Hematopoietic multipotent progenitor cell (in vitro differentiated cells): Measurements from ENCODE around the gene ANTXR1. TPM values are rescaled to one million over a fixed set of nuclear protein-coding genes. Genes with fewer than 3 reads are reported as not detected.
A peak's percentile ranks its signal among the peaks of the same experiment; 100 is the strongest.

Experiments used
- DNase-seq, 3 donors: peaks; one replicate each; pipeline ENCODE4 v3.0.0-alpha.2; 2011 to 2015; ENCODE audit warnings: low read depth in 2 of 3, low spot score in 2 of 3
- total RNA-seq: library from RNA; depleted of rRNA; stranded (reverse); fragments of >200 nt; gene quantifications from one replicate; pipeline ENCODE4 v1.2.3, GENCODE V29; 2012

ANTXR1 gene
- total RNA-seq, 1 donor, result under 0.01 TPM

GRCh38 chr2:69175790-69176715, 163.1 kb downstream of the ANTXR1 start:
- no peak for DNase-seq

- DNase-seq, result peak in 2 of 3 donors; percentile 30 to 71
Measured at GRCh38 chr2:69177063-69177771, 164.2 kb downstream of the ANTXR1 start.

- DNase-seq, result peak in 2 of 3 donors; percentile 48 to 57
Measured at GRCh38 chr2:69177785-69178636, 165.0 kb downstream of the ANTXR1 start.

- no peak for DNase-seq
Measured at GRCh38 chr2:69178756-69179155, 165.8 kb downstream of the ANTXR1 start.

GRCh38 chr2:69180227-69180626, 167.2 kb downstream of the ANTXR1 start:
- DNase-seq, result no peak

- DNase-seq, result no peak
Measured at GRCh38 chr2:69180974-69181373, 168.0 kb downstream of the ANTXR1 start.

- no peak for DNase-seq
Measured at GRCh38 chr2:69181806-69182427, 168.9 kb downstream of the ANTXR1 start.

- no peak for DNase-seq
Measured at GRCh38 chr2:69183659-69184058, 170.7 kb downstream of the ANTXR1 start.

GRCh38 chr2:69184224-69184623, 171.2 kb downstream of the ANTXR1 start:
- no peak for DNase-seq

GRCh38 chr2:69185807-69186206, 172.8 kb downstream of the ANTXR1 start:
- no peak for DNase-seq

GRCh38 chr2:69186614-69187013, 173.6 kb downstream of the ANTXR1 start:
- DNase-seq, result no peak

- no peak for DNase-seq
Measured at GRCh38 chr2:69188182-69188900, 175.4 kb downstream of the ANTXR1 start.

GRCh38 chr2:69190743-69191404, 177.9 kb downstream of the ANTXR1 start:
- no peak for DNase-seq

GRCh38 chr2:69191634-69192033, 178.7 kb downstream of the ANTXR1 start:
- DNase-seq, result no peak

- DNase-seq, result no peak
Measured at GRCh38 chr2:69192176-69192945, 179.4 kb downstream of the ANTXR1 start.

- no peak for DNase-seq
Measured at GRCh38 chr2:69195706-69196105, 182.7 kb downstream of the ANTXR1 start.

- DNase-seq, result no peak
Measured at GRCh38 chr2:69196327-69197117, 183.5 kb downstream of the ANTXR1 start.

- DNase-seq, result no peak
Measured at GRCh38 chr2:69200107-69200520, 187.1 kb downstream of the ANTXR1 start.
